PFSK-1 (cell line): ENCODE results near the gene PLAC9.

Experiments used
- FOXP2 ChIP-seq: optimal IDR thresholded peaks from 2 replicates; pipeline ENCODE3; 2011; ENCODE audit warnings: borderline replicate concordance, control low read depth, inconsistent platforms; ENCODE audit not compliant: insufficient read depth; ENCODE audit errors: extremely low read length, extremely low read depth
- POLR2AphosphoS5 ChIP-seq: IDR thresholded peaks from 2 replicates; pipeline ENCODE4 v1.6.1; 2012; ENCODE audit warnings: low read depth, mild to moderate bottlenecking, control low read depth, low read length, moderate library complexity
- REST ChIP-seq, 2 experiments: IDR thresholded peaks; 2 replicates each; pipeline versions ENCODE4 v1.6.1 to v1.8.0; 2011 to 2012; ENCODE audit warnings: low read depth in 2 of 2, low read length in 2 of 2, control low read depth in 1 of 2, inconsistent platforms in 1 of 2, mild to moderate bottlenecking in 1 of 2, moderate library complexity in 1 of 2; ENCODE audit not compliant: insufficient read depth in 1 of 2
- SIN3A ChIP-seq: IDR thresholded peaks from 2 replicates; pipeline ENCODE4 v1.6.1; 2012; ENCODE audit warnings: mild to moderate bottlenecking, low read length, moderate library complexity, borderline replicate concordance; ENCODE audit not compliant: insufficient read depth
- TAF1 ChIP-seq: IDR thresholded peaks from 2 replicates; pipeline ENCODE4 v1.6.1; 2012; ENCODE audit warnings: low read length, control low read depth, borderline replicate concordance; ENCODE audit not compliant: insufficient read depth

PLAC9 gene

DNA sequence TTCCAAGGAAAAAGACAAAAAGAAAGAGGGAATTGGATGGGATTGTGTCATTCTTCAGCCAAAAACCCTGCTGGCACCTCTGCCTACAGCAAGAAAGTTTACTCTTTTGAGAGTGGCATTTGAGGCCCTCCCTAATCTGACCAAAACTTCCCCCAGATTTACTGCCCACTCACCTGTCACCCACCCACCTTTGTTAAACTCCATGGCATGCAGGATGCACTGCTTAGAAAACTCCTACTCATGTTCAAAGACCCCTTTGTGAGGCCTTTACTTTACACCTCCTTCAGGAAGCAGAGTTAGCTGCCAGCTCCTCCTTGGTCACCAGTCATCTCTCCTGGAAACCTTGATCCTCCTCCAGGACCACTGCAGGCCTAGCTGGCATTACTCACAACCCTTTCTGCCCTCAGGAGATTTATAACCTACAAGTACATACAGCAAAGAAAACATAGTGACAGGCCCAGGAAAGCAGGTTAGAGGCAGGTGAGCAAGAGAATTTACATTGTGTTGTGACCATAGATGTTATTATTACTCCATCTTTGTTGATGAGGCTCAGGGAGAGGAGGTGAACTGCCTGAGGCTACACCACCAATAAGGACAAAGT is 10.3 kb upstream of the PLAC9 start:
- TF ChIP-seq POLR2AphosphoS5, result no peak
- no peak for TF ChIP-seq SIN3A
- TF ChIP-seq FOXP2, result no peak
- TF ChIP-seq REST (IDR thresholded peaks at IDR 0.05; ENCODE audit: insufficient read depth in 1 of 2, low read depth in 2 of 2, low read length in 2 of 2), result no peak
- TF ChIP-seq TAF1, result no peak

- TF ChIP-seq FOXP2, result no peak
- TF ChIP-seq SIN3A, result no peak
- no peak for TF ChIP-seq POLR2AphosphoS5
Observed at GRCh38 chr10:80122746-80123145, 9.8 kb upstream of the PLAC9 start.

- no peak for TF ChIP-seq REST (IDR thresholded peaks at IDR 0.05; ENCODE audit: insufficient read depth in 1 of 2, low read depth in 2 of 2, low read length in 2 of 2)
- no peak for TF ChIP-seq FOXP2
- TF ChIP-seq SIN3A, result no peak
- TF ChIP-seq POLR2AphosphoS5, result no peak
- no peak for TF ChIP-seq TAF1
Observed at GRCh38 chr10:80126876-80127275, 5.7 kb upstream of the PLAC9 start.

DNA sequence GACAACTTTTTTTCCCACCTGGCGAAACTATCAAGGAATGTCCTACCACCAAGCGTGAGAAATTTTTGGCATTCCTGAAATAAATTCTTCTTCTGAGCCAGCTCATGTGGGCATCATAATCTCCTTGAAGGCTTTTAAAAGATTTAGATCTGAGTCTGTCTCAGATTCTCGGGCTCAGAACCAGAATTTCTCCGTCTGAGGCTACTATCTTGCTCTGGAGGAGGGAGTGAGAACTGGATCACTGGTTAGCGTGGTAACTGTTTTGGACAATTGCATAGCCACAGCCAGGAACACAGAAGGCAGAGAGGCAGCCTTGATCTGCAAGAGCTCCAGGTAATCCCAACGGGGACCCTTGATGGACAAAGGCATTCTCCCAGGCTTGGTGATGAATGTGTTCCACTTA is 1.0 kb upstream of the PLAC9 start:
- TF ChIP-seq TAF1 (no peak), FOXP2 (no peak), REST (IDR thresholded peaks at IDR 0.05; ENCODE audit: insufficient read depth in 1 of 2, low read depth in 2 of 2, low read length in 2 of 2) (no peak)

DNA sequence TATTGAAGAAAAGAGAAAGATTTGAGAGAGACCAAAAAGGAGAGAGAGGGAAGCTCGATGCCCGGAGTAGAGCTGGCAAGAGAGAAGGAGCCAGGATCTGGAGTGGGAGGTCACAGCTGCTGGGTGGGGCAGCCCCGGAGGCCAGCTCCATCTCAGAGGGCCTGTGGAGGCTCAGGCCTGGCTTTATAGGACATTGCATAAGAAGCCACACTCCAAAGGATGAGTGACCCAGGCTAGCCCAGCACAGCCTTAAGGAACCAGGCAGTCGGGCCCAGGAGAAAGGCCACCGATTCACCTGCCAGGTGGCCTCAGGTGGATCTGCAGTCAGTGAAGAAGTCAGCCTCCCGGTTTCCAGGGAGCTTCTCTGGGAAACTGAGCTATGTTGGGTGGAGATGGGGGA is 676 bp downstream of the PLAC9 start:
- TF ChIP-seq TAF1 (no peak), POLR2AphosphoS5 (no peak), REST (IDR thresholded peaks at IDR 0.05; ENCODE audit: insufficient read depth in 1 of 2, low read depth in 2 of 2, low read length in 2 of 2) (no peak), FOXP2 (no peak), SIN3A (no peak)
